Endometrial microvascular endothelial cells (primary cell): Measurements from ENCODE around the gene GPR39. TPM values are rescaled to one million over a fixed set of nuclear protein-coding genes. Genes with fewer than 3 reads are reported as not detected.

Source experiments
- in situ Hi-C: cut with HindIII; loops from 2 replicates; pipeline ENCODE4 v1.10.0; 2017; ENCODE audit warnings: low sequenced_read_pairs, low pct_unique_long_range_greater_than_20kb; ENCODE audit errors: inconsistent ontology term
- total RNA-seq: library from RNA; depleted of rRNA; stranded (reverse); fragments of >200 nt; gene quantifications from one replicate; pipeline ENCODE4 v1.2.3, GENCODE V29; 2015; ENCODE audit errors: inconsistent ontology term

The GPR39 gene
- total RNA-seq, 1 donor from 2014 or later, result 0.74 TPM

GRCh38 chr2:132645722-132646539 is 229.3 kb downstream of the GPR39 start:
- in situ Hi-C loops, result no loop called here

- in situ Hi-C loops, result no loop called here
Measured at GRCh38 chr2:132646540-132647108, 230.0 kb downstream of the GPR39 start.

GRCh38 chr2:132651115-132652045 is 234.8 kb downstream of the GPR39 start:
- in situ Hi-C loops, result no loop called here

GRCh38 chr2:132652474-132652873 is 235.9 kb downstream of the GPR39 start:
- in situ Hi-C loops, result no loop called here

- in situ Hi-C loops, result no loop called here
Measured at GRCh38 chr2:132654335-132654734, 237.7 kb downstream of the GPR39 start.

- in situ Hi-C loops, result no loop called here
Measured at GRCh38 chr2:132654968-132655367, 238.4 kb downstream of the GPR39 start.

GRCh38 chr2:132656266-132656975 is 239.8 kb downstream of the GPR39 start:
- in situ Hi-C loops, result no loop called here

GRCh38 chr2:132659331-132659730 is 242.7 kb downstream of the GPR39 start:
- in situ Hi-C loops, result no loop called here

GRCh38 chr2:132662732-132663131 is 246.1 kb downstream of the GPR39 start:
- in situ Hi-C loops, result no loop called here

- in situ Hi-C loops, result no loop called here
Measured at GRCh38 chr2:132664096-132664495, 247.5 kb downstream of the GPR39 start.

GRCh38 chr2:132665401-132666140 is 249.0 kb downstream of the GPR39 start:
- in situ Hi-C loops, result no loop called here

GRCh38 chr2:132667706-132668105 is 251.1 kb downstream of the GPR39 start:
- in situ Hi-C loops, result no loop called here

GRCh38 chr2:132668189-132668823 is 251.7 kb downstream of the GPR39 start:
- in situ Hi-C loops, result no loop called here

GRCh38 chr2:132668987-132669907 is 252.6 kb downstream of the GPR39 start:
- in situ Hi-C loops, result no loop called here

- in situ Hi-C loops, result no loop called here
Measured at GRCh38 chr2:132669908-132670495, 253.4 kb downstream of the GPR39 start, which contains the start of gene LYPD1. TSS of gene LYPD1 (minus strand) at chr2:132670205. CDS start at chr2:132669932, 273 bp downstream.

- in situ Hi-C loops, result no loop called here
Measured at GRCh38 chr2:132670496-132671150, 254.0 kb downstream of the GPR39 start.
